ENCODE measurements around the gene MGAT5B. TPM values are rescaled to one million over a fixed set of nuclear protein-coding genes. Genes with fewer than 3 reads are reported as not detected.
"Not testable (repeated sequence)": the region's sequence is repeated elsewhere in the genome, so short reads cannot be mapped to it uniquely, and the experiment has no call there.

The MGAT5B gene
- total RNA-seq, 2 experiments from 2014 or later = 0.12 to 0.18 TPM

DNA sequence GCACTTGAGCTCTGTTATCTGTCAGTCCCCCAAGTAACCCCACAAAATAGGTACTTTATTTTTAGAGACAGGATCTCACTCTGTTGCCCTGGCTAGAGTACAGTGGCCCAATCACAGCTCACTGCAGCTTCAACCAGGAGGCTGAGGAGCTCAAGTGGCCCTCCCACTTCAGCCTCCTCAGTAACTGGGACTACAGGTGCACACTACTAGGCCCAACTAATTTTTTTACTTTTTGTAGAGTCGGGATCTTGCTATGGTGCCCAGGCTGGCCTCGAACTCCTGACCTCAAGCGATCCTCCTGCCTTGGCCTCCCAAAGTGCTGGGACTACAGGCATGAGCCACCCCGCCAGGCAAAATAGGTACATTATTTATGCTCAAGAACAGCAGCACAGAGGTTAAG is 99.6 kb downstream of the MGAT5B start:
- Mint-ChIP-seq H3K4me3 (no peak overlapping the region), H3K4me1 (peaks cover 10% of the 10 kb centered on the region), H3K36me3 (no peaks in the 10 kb centered on the region), H3K9me3 (no peaks in the 10 kb centered on the region), H3K27me3 (no peaks in the 10 kb centered on the region), H3K27ac (no peak overlapping the region)
- DNase-seq = no peak

- Mint-ChIP-seq H3K4me1 (peaks cover 10% of the 10 kb centered on the region), H3K27me3 (no peaks in the 10 kb centered on the region), H3K4me3 (peak overlapping the region; percentile 71), H3K27ac (no peak overlapping the region), H3K36me3 (no peaks in the 10 kb centered on the region), H3K9me3 (no peaks in the 10 kb centered on the region)
- peak; percentile 67 for DNase-seq
Measured at GRCh38 chr17:76968707-76969597, 100.7 kb downstream of the MGAT5B start.

GRCh38 chr17:76969598-76970172 is 101.5 kb downstream of the MGAT5B start:
- no peaks in the 10 kb centered on the region for H3K27me3 Mint-ChIP-seq
- H3K36me3 Mint-ChIP-seq = no peaks in the 10 kb centered on the region
- no peak overlapping the region for H3K27ac Mint-ChIP-seq
- H3K4me1 Mint-ChIP-seq = peaks cover 10% of the 10 kb centered on the region
- H3K4me3 Mint-ChIP-seq = peak overlapping the region; percentile 71
- DNase-seq = no peak
- H3K9me3 Mint-ChIP-seq = no peaks in the 10 kb centered on the region

GRCh38 chr17:76970228-76970627 is 102.0 kb downstream of the MGAT5B start:
- not testable (repeated sequence) for H3K36me3 Mint-ChIP-seq, H3K4me3 Mint-ChIP-seq

GRCh38 chr17:76972046-76972641 is 103.9 kb downstream of the MGAT5B start:
- Mint-ChIP-seq H3K27ac (no peak overlapping the region), H3K9me3 (peaks cover 3% of the 10 kb centered on the region), H3K4me3 (no peak overlapping the region), H3K4me1 (peaks cover 10% of the 10 kb centered on the region), H3K27me3 (no peaks in the 10 kb centered on the region), H3K36me3 (no peaks in the 10 kb centered on the region)
- no peak for DNase-seq

More at GRCh38 chr17:76970228-76970627, 102.0 kb downstream of the MGAT5B start:
- not testable (repeated sequence) for H3K27me3 Mint-ChIP-seq, DNase-seq, H3K27ac Mint-ChIP-seq, H3K9me3 Mint-ChIP-seq, H3K4me1 Mint-ChIP-seq

GRCh38 chr17:76973040-76973439 is 104.8 kb downstream of the MGAT5B start:
- Mint-ChIP-seq H3K27ac (no peak overlapping the region), H3K4me1 (peaks cover 10% of the 10 kb centered on the region), H3K9me3 (peaks cover 8% of the 10 kb centered on the region), H3K4me3 (no peak overlapping the region), H3K36me3 (no peaks in the 10 kb centered on the region), H3K27me3 (no peaks in the 10 kb centered on the region)
- no peak for DNase-seq

GRCh38 chr17:76974721-76975120 is 106.5 kb downstream of the MGAT5B start:
- Mint-ChIP-seq H3K9me3 (peaks cover 15% of the 10 kb centered on the region), H3K4me1 (peaks cover 1% of the 10 kb centered on the region), H3K27me3 (no peaks in the 10 kb centered on the region), H3K4me3 (no peak overlapping the region), H3K36me3 (peaks cover 2% of the 10 kb centered on the region), H3K27ac (no peak overlapping the region)
- DNase-seq = no peak

GRCh38 chr17:76978050-76978449 is 109.8 kb downstream of the MGAT5B start:
- H3K4me3 Mint-ChIP-seq, H3K27ac Mint-ChIP-seq, H3K4me1 Mint-ChIP-seq: not testable (repeated sequence)

DNA sequence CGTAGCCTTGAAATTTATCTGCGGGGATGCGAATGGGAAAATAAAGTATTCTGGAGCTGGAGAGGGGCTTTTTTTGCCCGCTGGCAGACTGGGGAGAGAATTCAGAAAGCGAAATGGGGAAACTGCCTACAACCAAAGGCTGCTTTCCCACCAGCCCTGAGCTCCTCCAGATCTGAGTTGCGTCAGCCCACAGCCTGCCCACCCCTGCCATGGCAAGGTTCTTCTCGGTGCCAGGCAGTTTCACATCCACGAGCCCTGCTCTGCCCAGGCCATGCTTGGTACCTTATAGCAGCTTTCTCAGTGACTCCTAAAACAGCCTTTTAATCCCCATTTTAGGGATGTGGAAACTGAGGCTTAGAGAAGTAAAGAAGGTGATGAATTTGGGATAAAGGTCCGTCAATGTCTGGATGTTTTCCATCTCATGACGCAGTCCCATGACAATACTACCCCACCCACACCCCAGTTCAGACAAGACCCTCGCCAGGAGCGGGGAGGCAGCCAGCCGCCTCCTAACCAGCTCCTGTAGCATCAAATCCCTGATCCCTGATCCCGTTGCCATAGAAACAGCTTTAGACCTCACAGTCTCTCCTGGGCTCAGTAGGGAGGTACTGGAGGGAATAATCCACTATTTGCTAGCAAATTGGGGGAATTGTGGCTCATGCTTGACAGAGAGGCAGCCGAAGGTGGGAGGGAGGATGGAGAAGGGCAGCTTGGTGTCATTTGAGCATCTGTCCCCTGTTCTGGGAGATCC is 113.5 kb downstream of the MGAT5B start:
- H3K4me1 Mint-ChIP-seq = peaks cover 14% of the 10 kb centered on the region
- no peaks in the 10 kb centered on the region for H3K27me3 Mint-ChIP-seq
- H3K4me3 Mint-ChIP-seq = no peak overlapping the region
- H3K9me3 Mint-ChIP-seq = peaks cover 12% of the 10 kb centered on the region
- DNase-seq = no peak
- no peak overlapping the region for H3K27ac Mint-ChIP-seq
- peaks cover 2% of the 10 kb centered on the region for H3K36me3 Mint-ChIP-seq

More at GRCh38 chr17:76978050-76978449, 109.8 kb downstream of the MGAT5B start:
- H3K36me3 Mint-ChIP-seq, H3K27me3 Mint-ChIP-seq, DNase-seq: not testable (repeated sequence)
- peaks cover 15% of the 10 kb centered on the region for H3K9me3 Mint-ChIP-seq

DNA sequence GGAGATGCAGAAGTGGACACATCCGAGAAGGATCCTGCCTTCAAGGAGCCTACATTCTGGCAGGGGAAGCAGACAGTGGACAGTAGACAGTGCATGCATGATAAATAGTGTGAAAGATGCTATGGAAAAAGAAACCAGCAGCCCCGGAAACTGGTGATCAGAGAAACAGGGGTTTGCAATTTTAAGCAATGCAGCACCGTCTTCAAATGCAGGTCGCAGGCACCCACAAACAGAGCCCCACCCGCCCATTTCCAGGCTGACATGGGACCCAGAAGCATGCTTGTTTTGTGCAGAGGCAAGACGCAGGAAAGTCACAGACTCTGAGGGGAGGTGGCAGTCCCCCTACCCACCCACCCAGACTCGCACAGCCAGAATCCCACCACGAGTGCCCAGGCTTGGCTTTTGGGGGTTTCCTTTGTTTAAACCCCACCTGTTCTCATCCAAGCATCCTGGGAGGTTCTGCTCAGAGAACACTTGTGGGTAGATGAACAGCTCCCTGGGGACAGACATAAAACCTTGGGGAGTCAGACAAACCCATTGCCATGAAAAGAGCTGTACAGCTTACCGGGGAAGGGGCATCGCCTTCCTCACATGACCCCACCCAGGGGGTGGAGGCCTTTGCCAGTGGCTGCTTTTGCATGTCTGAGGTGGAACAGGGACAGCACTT is 114.3 kb downstream of the MGAT5B start:
- H3K36me3 Mint-ChIP-seq = peaks cover 2% of the 10 kb centered on the region
- H3K4me3 Mint-ChIP-seq = no peak overlapping the region
- peaks cover 14% of the 10 kb centered on the region for H3K4me1 Mint-ChIP-seq
- H3K27ac Mint-ChIP-seq = no peak overlapping the region
- no peak for DNase-seq
- H3K27me3 Mint-ChIP-seq = no peaks in the 10 kb centered on the region
- H3K9me3 Mint-ChIP-seq = peaks cover 12% of the 10 kb centered on the region

DNA sequence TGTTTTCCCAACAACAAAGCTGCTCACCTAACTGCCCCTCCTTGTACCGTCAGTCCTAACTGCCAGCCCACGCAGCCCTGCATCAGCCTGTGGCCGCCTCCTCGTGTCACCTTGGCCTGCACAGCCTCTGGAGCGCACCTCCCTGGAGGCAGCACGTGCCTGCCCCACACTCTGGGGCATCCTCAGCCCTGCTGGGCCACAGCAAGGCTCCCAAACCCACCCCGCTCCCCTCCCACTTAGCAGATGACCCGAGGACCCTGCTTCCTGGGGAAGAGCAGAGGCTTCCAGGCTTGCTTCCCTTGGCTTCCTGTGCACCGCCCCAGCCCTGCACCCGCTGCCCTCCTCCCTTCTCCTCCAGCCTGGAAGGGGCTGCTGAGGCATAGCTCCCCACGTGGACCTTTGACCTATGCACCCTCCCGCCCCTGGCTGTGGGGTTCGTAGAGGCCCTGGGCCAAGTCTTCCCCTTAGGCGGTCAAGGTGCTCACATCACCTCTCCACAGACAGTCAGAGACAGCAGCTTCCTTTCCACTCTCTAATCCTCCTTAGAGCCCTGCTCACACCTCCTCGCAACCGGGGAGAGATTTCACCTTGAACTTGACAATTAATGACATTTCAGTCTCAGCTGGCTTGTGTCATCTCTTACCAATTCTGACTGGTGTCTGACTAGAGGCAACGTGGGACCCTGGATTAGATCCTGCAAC is 115.0 kb downstream of the MGAT5B start:
- H3K4me1 Mint-ChIP-seq = peaks cover 14% of the 10 kb centered on the region
- no peaks in the 10 kb centered on the region for H3K36me3 Mint-ChIP-seq
- no peaks in the 10 kb centered on the region for H3K27me3 Mint-ChIP-seq
- H3K4me3 Mint-ChIP-seq = no peak overlapping the region
- H3K27ac Mint-ChIP-seq = peak overlapping the region; percentile 70
- DNase-seq = no peak
- peaks cover 5% of the 10 kb centered on the region for H3K9me3 Mint-ChIP-seq

GRCh38 chr17:76986365-76986764 is 118.2 kb downstream of the MGAT5B start:
- no peak overlapping the region for H3K27ac Mint-ChIP-seq
- no peaks in the 10 kb centered on the region for H3K36me3 Mint-ChIP-seq
- H3K27me3 Mint-ChIP-seq = no peaks in the 10 kb centered on the region
- DNase-seq = no peak
- no peak overlapping the region for H3K4me3 Mint-ChIP-seq
- no peaks in the 10 kb centered on the region for H3K9me3 Mint-ChIP-seq
- peaks cover 14% of the 10 kb centered on the region for H3K4me1 Mint-ChIP-seq

DNA sequence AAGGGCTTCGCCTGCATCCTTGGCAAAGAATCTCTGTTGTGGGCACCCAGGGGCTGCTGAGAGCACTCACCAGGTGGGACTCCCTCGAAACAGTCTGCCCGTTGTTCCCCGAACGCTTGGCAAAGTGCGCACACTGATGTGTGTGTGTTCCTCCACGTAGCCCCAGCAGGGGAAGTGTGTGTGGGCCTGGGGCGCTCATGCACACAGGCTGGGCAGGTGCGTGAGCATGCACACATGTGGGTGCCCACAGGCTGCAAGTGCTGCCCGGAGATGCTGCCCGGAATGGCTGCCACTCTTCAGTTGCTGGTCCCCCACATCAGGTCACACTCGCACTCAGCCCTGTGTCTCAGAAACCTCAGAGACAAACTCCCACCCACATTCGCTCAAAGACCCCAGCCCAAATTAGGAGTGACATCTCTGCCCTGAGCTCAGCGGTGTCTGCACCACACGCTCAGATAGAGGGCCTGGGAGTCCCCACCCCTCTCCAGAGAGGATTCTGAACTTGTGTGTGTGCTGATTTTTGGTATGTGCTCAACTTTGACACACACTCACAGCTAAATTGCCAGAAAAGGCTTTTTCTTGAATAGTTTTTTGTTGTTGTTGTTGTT is 119.4 kb downstream of the MGAT5B start:
- no peak for DNase-seq
- H3K4me3 Mint-ChIP-seq = no peak overlapping the region
- no peaks in the 10 kb centered on the region for H3K36me3 Mint-ChIP-seq
- H3K9me3 Mint-ChIP-seq = no peaks in the 10 kb centered on the region
- no peak overlapping the region for H3K27ac Mint-ChIP-seq
- peaks cover 9% of the 10 kb centered on the region for H3K4me1 Mint-ChIP-seq
- no peaks in the 10 kb centered on the region for H3K27me3 Mint-ChIP-seq

DNA sequence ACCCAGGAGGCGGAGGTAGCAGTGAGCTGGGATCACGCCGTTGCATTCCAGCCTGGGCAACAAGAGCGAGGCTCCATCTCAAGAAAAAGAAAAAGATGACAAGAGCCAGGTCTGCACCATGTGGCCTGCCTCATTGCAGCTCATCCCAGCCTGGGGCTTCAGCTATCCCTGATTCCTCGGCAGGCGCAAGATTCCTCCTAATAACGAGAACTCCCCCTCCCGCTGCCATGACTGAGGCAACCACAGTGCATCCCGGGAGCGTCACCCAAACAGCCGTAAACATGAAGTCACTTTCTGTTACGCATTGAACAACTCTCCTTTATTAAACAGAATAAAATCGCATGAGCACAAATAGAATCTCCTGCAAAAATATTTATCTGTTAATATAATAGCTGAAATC is 120.6 kb downstream of the MGAT5B start:
- no peak overlapping the region for H3K4me3 Mint-ChIP-seq
- no peaks in the 10 kb centered on the region for H3K4me1 Mint-ChIP-seq
- H3K9me3 Mint-ChIP-seq = no peaks in the 10 kb centered on the region
- H3K36me3 Mint-ChIP-seq = no peaks in the 10 kb centered on the region
- DNase-seq = no peak
- H3K27ac Mint-ChIP-seq = no peak overlapping the region
- no peaks in the 10 kb centered on the region for H3K27me3 Mint-ChIP-seq

All from activated naive CD8-positive, alpha-beta T cell treated with anti-CD3 and anti-CD28 coated beads for 36 hours (primary cell).